GM19238 (cell line): ENCODE data around the gene KIAA0753.

Experiments used
- DNase-seq: peaks from one replicate; pipeline ENCODE4 v3.0.0; 2011; ENCODE audit warnings: low spot score; ENCODE audit not compliant: insufficient read length

Gene KIAA0753

GRCh38 chr17:6641247-6641863 lies 844 bp upstream of the KIAA0753 start:
- DNase-seq: no peak

- DNase-seq: no peak
These were observed 650 bp downstream of the KIAA0753 start for GRCh38 chr17:6639586-6640535.

GRCh38 chr17:6639014-6639585 lies 1.4 kb downstream of the KIAA0753 start:
- no peak for DNase-seq

GRCh38 chr17:6638046-6638908 lies 2.2 kb downstream of the KIAA0753 start:
- no peak for DNase-seq

GRCh38 chr17:6637458-6637840 lies 3.1 kb downstream of the KIAA0753 start:
- DNase-seq: no peak

GRCh38 chr17:6636616-6637457 lies 3.7 kb downstream of the KIAA0753 start:
- no peak for DNase-seq

- no peak for DNase-seq
These were observed 4.4 kb downstream of the KIAA0753 start for GRCh38 chr17:6636105-6636504.

- DNase-seq: no peak
These were observed 7.2 kb downstream of the KIAA0753 start for GRCh38 chr17:6633263-6633662.

- no peak for DNase-seq
These were observed 8.0 kb downstream of the KIAA0753 start for GRCh38 chr17:6632530-6632929.

GRCh38 chr17:6630390-6630789 lies 10.1 kb downstream of the KIAA0753 start:
- DNase-seq: no peak

GRCh38 chr17:6627019-6627418 lies 13.5 kb downstream of the KIAA0753 start:
- no peak for DNase-seq

- DNase-seq: no peak
These were observed 13.9 kb downstream of the KIAA0753 start for GRCh38 chr17:6626616-6627015.

- DNase-seq: no peak
These were observed 16.6 kb downstream of the KIAA0753 start for GRCh38 chr17:6623941-6624340.

GRCh38 chr17:6611231-6611630 lies 29.3 kb downstream of the KIAA0753 start:
- DNase-seq: no peak

- no peak for DNase-seq
These were observed 30.5 kb downstream of the KIAA0753 start for GRCh38 chr17:6610011-6610410.

GRCh38 chr17:6608321-6608720 lies 32.2 kb downstream of the KIAA0753 start:
- no peak for DNase-seq

GRCh38 chr17:6605142-6605541 lies 35.4 kb downstream of the KIAA0753 start:
- no peak for DNase-seq

- no peak for DNase-seq
These were observed 36.7 kb downstream of the KIAA0753 start for GRCh38 chr17:6603744-6604325.

- no peak for DNase-seq
These were observed 38.4 kb downstream of the KIAA0753 start for GRCh38 chr17:6602141-6602540.

GRCh38 chr17:6599364-6599763 lies 41.1 kb downstream of the KIAA0753 start:
- DNase-seq: no peak
